ENCODE measurements around the gene MIEN1. TPM values are rescaled to one million over a fixed set of nuclear protein-coding genes. Genes with fewer than 3 reads are reported as not detected.
A peak's percentile ranks its signal among the peaks of the same experiment; 100 is the strongest.

MIEN1 gene
- total RNA-seq, 1 donor from 2014 or later = 38.9 TPM

DNA sequence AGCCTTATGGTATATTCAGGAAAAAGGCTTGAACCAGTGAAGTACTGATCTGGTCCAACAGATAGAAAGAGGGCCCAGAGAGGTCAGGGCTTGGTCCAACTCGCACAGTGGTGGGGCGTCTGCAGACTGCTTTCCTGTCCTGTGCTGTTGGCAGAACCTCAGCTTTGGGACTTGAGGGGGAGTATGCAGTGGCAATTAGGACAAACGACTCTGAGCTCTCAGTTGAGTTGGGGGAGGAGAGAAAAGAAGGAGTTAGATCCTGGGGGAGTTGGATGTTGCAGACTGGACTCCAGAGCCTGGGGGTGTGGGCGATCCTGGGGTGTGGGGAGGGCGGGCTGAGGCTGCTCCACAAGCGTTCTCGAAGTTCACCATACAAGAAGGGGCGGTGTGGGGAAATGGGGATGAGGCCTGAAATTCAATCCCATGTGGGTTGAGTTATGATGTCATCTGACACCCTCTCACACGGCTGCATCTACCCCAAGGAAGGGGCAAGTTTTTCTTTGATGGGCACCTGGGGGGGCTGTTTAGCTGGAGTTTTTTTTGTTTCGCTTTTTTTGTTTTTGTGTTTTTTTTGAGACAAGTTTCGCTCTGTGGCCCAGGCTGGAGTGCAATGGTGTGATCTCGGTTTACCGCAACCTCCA, 22.0 kb upstream of the MIEN1 start:
- H2AFZ ChIP-seq (ENCODE audit: low read depth, low read length) = no peak overlapping the region
- no peak overlapping the region for H3K27ac ChIP-seq (ENCODE audit: low read depth, low read length)
- H3K9ac ChIP-seq (ENCODE audit: low read length) = no peak overlapping the region
- DNase-seq (ENCODE audit: low read depth) = no peak
- H3K27me3 ChIP-seq (ENCODE audit: insufficient read depth, low read length) = no peaks in the 10 kb centered on the region
- peaks cover 2% of the 10 kb centered on the region for H3K27me3 Mint-ChIP-seq (ENCODE audit: low read depth, unreplicated experiment)
- TF ChIP-seq EZH2 (IDR thresholded peaks at IDR 0.05; ENCODE audit: insufficient read depth, low read length) = no peak
- TF ChIP-seq, protein P1, sequence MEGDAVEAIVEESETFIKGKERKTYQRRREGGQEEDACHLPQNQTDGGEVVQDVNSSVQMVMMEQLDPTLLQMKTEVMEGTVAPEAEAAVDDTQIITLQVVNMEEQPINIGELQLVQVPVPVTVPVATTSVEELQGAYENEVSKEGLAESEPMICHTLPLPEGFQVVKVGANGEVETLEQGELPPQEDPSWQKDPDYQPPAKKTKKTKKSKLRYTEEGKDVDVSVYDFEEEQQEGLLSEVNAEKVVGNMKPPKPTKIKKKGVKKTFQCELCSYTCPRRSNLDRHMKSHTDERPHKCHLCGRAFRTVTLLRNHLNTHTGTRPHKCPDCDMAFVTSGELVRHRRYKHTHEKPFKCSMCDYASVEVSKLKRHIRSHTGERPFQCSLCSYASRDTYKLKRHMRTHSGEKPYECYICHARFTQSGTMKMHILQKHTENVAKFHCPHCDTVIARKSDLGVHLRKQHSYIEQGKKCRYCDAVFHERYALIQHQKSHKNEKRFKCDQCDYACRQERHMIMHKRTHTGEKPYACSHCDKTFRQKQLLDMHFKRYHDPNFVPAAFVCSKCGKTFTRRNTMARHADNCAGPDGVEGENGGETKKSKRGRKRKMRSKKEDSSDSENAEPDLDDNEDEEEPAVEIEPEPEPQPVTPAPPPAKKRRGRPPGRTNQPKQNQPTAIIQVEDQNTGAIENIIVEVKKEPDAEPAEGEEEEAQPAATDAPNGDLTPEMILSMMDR (IDR thresholded peaks at IDR 0.05; ENCODE audit: insufficient read depth, low read depth, low read length) = no peak
- H3K4me2 ChIP-seq (ENCODE audit: low read length) = no peak overlapping the region
- H3K9me3 ChIP-seq (ENCODE audit: insufficient read depth, low read depth, low read length) = no peaks in the 10 kb centered on the region
- H4K20me1 ChIP-seq (ENCODE audit: insufficient read depth, low read length) = no peaks in the 10 kb centered on the region
- H3K79me2 ChIP-seq (ENCODE audit: insufficient read depth, low read length) = no peaks in the 10 kb centered on the region
- no peak overlapping the region for H3K4me3 ChIP-seq (ENCODE audit: insufficient read depth, low read depth, low read length)
- no peaks in the 10 kb centered on the region for H3K36me3 ChIP-seq (ENCODE audit: insufficient read depth, low read length)
- no peaks in the 10 kb centered on the region for H3K36me3 Mint-ChIP-seq (ENCODE audit: low read depth, unreplicated experiment)
- H3K27ac Mint-ChIP-seq (ENCODE audit: unreplicated experiment) = no peak overlapping the region
- FAIRE-seq = no peak
- H3K4me1 ChIP-seq (ENCODE audit: insufficient read depth, low read length) = peaks cover 8% of the 10 kb centered on the region
- H3K4me1 Mint-ChIP-seq (ENCODE audit: low read depth, unreplicated experiment) = peaks cover 29% of the 10 kb centered on the region
- H3K9me3 Mint-ChIP-seq (ENCODE audit: unreplicated experiment) = no peaks in the 10 kb centered on the region
- peak overlapping the region; percentile 67 for H3K4me3 Mint-ChIP-seq (ENCODE audit: unreplicated experiment)

DNA sequence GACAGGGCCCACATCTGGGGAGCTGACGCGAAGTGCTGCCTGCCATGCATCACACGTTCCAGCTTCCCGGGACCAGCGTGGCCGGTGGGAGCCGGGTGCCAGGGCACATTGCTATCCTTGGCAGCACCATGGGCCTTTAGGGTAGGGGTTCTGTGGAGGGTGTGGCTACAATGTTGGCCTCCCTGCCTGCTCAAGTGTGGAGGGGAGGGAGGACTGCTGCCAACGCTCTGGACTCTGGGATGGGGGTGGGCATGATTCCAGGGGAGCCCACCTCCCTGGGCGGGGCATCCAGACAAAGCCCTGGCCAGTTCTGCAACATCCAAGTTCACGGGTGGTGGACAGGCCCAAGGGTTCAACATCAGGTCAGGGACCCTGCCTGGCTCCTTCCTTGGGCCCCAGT, 21.3 kb upstream of the MIEN1 start:
- Histone ChIP-seq H3K79me2 (ENCODE audit: insufficient read depth, low read length) (no peaks in the 10 kb centered on the region), H3K4me1 (ENCODE audit: insufficient read depth, low read length) (peaks cover 7% of the 10 kb centered on the region), H3K9me3 (ENCODE audit: insufficient read depth, low read depth, low read length) (no peaks in the 10 kb centered on the region), H3K27ac (ENCODE audit: low read depth, low read length) (no peak overlapping the region), H3K36me3 (ENCODE audit: insufficient read depth, low read length) (no peaks in the 10 kb centered on the region), H3K27me3 (ENCODE audit: insufficient read depth, low read length) (no peaks in the 10 kb centered on the region), H3K4me3 (ENCODE audit: insufficient read depth, low read depth, low read length) (no peak overlapping the region), H3K9ac (ENCODE audit: low read length) (no peak overlapping the region), H4K20me1 (ENCODE audit: insufficient read depth, low read length) (no peaks in the 10 kb centered on the region), H2AFZ (ENCODE audit: low read depth, low read length) (no peak overlapping the region), H3K4me2 (ENCODE audit: low read length) (no peak overlapping the region)
- no peak for DNase-seq (ENCODE audit: low read depth)
- no peak overlapping the region for H3K4me3 Mint-ChIP-seq (ENCODE audit: unreplicated experiment)
- peaks cover 22% of the 10 kb centered on the region for H3K4me1 Mint-ChIP-seq (ENCODE audit: low read depth, unreplicated experiment)
- no peaks in the 10 kb centered on the region for H3K9me3 Mint-ChIP-seq (ENCODE audit: unreplicated experiment)
- TF ChIP-seq, protein P1 (IDR thresholded peaks at IDR 0.05; ENCODE audit: insufficient read depth, low read depth, low read length) = no peak
- TF ChIP-seq EZH2 (IDR thresholded peaks at IDR 0.05; ENCODE audit: insufficient read depth, low read length) = no peak
- FAIRE-seq = no peak
- no peaks in the 10 kb centered on the region for H3K36me3 Mint-ChIP-seq (ENCODE audit: low read depth, unreplicated experiment)
- H3K27me3 Mint-ChIP-seq (ENCODE audit: low read depth, unreplicated experiment) = peaks cover 6% of the 10 kb centered on the region
- H3K27ac Mint-ChIP-seq (ENCODE audit: unreplicated experiment) = no peak overlapping the region

DNA sequence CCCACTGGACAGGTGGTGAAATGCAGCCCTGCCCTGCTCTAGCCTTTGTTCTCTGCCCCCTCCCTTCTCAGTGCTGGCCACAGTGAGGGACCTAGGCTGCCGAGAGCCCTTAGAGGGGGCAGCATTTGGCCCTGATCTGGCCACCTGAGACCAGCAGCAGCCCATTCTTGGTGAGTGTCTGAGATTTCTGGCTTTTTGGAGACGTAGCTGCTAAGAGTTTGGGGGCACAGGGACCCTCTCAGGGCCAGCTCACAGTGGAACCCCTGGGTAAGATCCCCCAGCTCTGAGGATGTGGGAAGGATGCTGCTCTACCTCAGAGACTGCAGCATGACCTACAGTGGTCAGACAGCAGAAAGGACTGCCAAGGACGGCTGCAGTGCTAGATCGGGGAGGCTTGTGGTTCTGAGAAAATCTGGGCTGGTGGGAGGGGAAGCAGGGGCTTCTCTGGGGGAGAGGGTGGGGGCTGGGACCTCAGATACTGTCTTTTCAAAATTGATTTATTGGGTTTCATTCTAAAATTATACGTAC, 20.7 kb upstream of the MIEN1 start:
- no peaks in the 10 kb centered on the region for H3K79me2 ChIP-seq (ENCODE audit: insufficient read depth, low read length)
- H3K4me3 Mint-ChIP-seq (ENCODE audit: unreplicated experiment) = no peak overlapping the region
- H3K9ac ChIP-seq (ENCODE audit: low read length) = no peak overlapping the region
- H3K36me3 Mint-ChIP-seq (ENCODE audit: low read depth, unreplicated experiment) = no peaks in the 10 kb centered on the region
- H3K9me3 ChIP-seq (ENCODE audit: insufficient read depth, low read depth, low read length) = no peaks in the 10 kb centered on the region
- no peak overlapping the region for H2AFZ ChIP-seq (ENCODE audit: low read depth, low read length)
- H3K4me3 ChIP-seq (ENCODE audit: insufficient read depth, low read depth, low read length) = no peak overlapping the region
- H3K36me3 ChIP-seq (ENCODE audit: insufficient read depth, low read length) = no peaks in the 10 kb centered on the region
- H3K27ac ChIP-seq (ENCODE audit: low read depth, low read length) = no peak overlapping the region
- H3K9me3 Mint-ChIP-seq (ENCODE audit: unreplicated experiment) = no peaks in the 10 kb centered on the region
- H4K20me1 ChIP-seq (ENCODE audit: insufficient read depth, low read length) = no peaks in the 10 kb centered on the region
- H3K27me3 ChIP-seq (ENCODE audit: insufficient read depth, low read length) = no peaks in the 10 kb centered on the region
- no peak for TF ChIP-seq EZH2 (IDR thresholded peaks at IDR 0.05; ENCODE audit: insufficient read depth, low read length)
- TF ChIP-seq, protein P1 (IDR thresholded peaks at IDR 0.05; ENCODE audit: insufficient read depth, low read depth, low read length) = no peak
- peaks cover 7% of the 10 kb centered on the region for H3K4me1 ChIP-seq (ENCODE audit: insufficient read depth, low read length)
- FAIRE-seq (no peak), DNase-seq (ENCODE audit: low read depth) (no peak)
- H3K4me2 ChIP-seq (ENCODE audit: low read length) = no peak overlapping the region
- no peak overlapping the region for H3K27ac Mint-ChIP-seq (ENCODE audit: unreplicated experiment)
- peaks cover 16% of the 10 kb centered on the region for H3K4me1 Mint-ChIP-seq (ENCODE audit: low read depth, unreplicated experiment)
- H3K27me3 Mint-ChIP-seq (ENCODE audit: low read depth, unreplicated experiment) = peaks cover 6% of the 10 kb centered on the region
